PC-3 (cell line): ENCODE results near the gene CD99L2.

Source experiments
- CTCF ChIP-seq: fragments of 300-600 bp; sonication (generic); conservative IDR thresholded peaks from 2 replicates; pipeline ENCODE4 v1.5.1; 2017; ENCODE audit warnings: antibody characterized with exemption, low read depth, mild to moderate bottlenecking, low read length
- EZH2 ChIP-seq: fragments of 300-600 bp; sonication (generic); IDR thresholded peaks from one replicate; pipeline ENCODE4 v1.6.1; 2017; ENCODE audit warnings: antibody characterized with exemption, mild to moderate bottlenecking, low read length; ENCODE audit not compliant: unreplicated experiment
- EZH2phosphoT487 ChIP-seq: fragments of 300-600 bp; sonication (generic); IDR thresholded peaks from 2 replicates; pipeline ENCODE4 v1.6.1; 2018; ENCODE audit warnings: mild to moderate bottlenecking, antibody characterized with exemption, low read length, borderline replicate concordance

GRCh38 chrX:150841456-150842197, 56.8 kb downstream of the CD99L2 start:
- TF ChIP-seq CTCF = no peak
- no peak for TF ChIP-seq EZH2phosphoT487
- TF ChIP-seq EZH2 = no peak
